Measurements from ENCODE around the gene PTPRK.

GRCh38 chr6:127971386-127971785 is 549.0 kb downstream of the PTPRK start:
- TF ChIP-seq CTCF (IDR thresholded peaks at IDR 0.05; ENCODE audit: low read length), result no peak
- TF ChIP-seq EZH2 (IDR thresholded peaks at IDR 0.05; ENCODE audit: borderline replicate concordance, low read length), result no peak
